Bronchial epithelial cell (primary cell): ENCODE results near the gene SNX25. TPM values are rescaled to one million over a fixed set of nuclear protein-coding genes. Genes with fewer than 3 reads are reported as not detected.

Source experiments
- DNase-seq: peaks from one replicate; pipeline ENCODE4 v3.0.0-alpha.2; 2010; ENCODE audit warnings: low read depth
- FAIRE-seq: peaks from 2 replicates; lab custom pipeline; 2011; peaks lifted over from hg19 to GRCh38; lab: Jason Lieb, UNC
- H3K27me3 ChIP-seq: 2 replicates; pipeline ENCODE4 v1.5.1; 2011; ENCODE audit warnings: low read length; ENCODE audit not compliant: control insufficient read depth, insufficient read depth
- H3K36me3 ChIP-seq: 2 replicates; pipeline ENCODE4 v1.5.1; 2011; ENCODE audit warnings: low read length; ENCODE audit not compliant: control insufficient read depth, insufficient read depth
- H3K4me3 ChIP-seq: 2 replicates; pipeline ENCODE4 v1.5.1; 2011; ENCODE audit warnings: mild to moderate bottlenecking, low read depth, low read length, control low read depth
- CTCF ChIP-seq: IDR thresholded peaks from 2 replicates; pipeline ENCODE4 v1.5.1; 2011; ENCODE audit warnings: mild to moderate bottlenecking, moderate library complexity, low read length, control low read depth, inconsistent platforms; ENCODE audit not compliant: insufficient read depth, severe bottlenecking
- total RNA-seq: library from RNA; depleted of rRNA; stranded (reverse); fragments of >200 nt; gene quantifications from 2 replicates; pipeline ENCODE4 v1.2.1, GENCODE V29; 2014

Gene SNX25
- total RNA-seq, 1 donor from 2014 or later, result 18.4 TPM

GRCh38 chr4:185215261-185215660 is 5.9 kb downstream of the SNX25 start:
- no peak for TF ChIP-seq CTCF
- DNase-seq (no peak), FAIRE-seq (no peak)
- no peaks in the 10 kb centered on the region for H3K36me3 ChIP-seq
- H3K4me3 ChIP-seq, result no peak overlapping the region
- no peaks in the 10 kb centered on the region for H3K27me3 ChIP-seq

GRCh38 chr4:185217408-185217975 is 8.1 kb downstream of the SNX25 start:
- Histone ChIP-seq H3K36me3 (no peaks in the 10 kb centered on the region), H3K27me3 (no peaks in the 10 kb centered on the region), H3K4me3 (no peak overlapping the region)
- no peak for TF ChIP-seq CTCF
- FAIRE-seq (no peak), DNase-seq (no peak)

- FAIRE-seq, result no peak
- Histone ChIP-seq H3K27me3 (no peaks in the 10 kb centered on the region), H3K4me3 (no peak overlapping the region), H3K36me3 (no peaks in the 10 kb centered on the region)
- no peak for TF ChIP-seq CTCF
- DNase-seq, result no peak
Observed at GRCh38 chr4:185218312-185218711, 8.9 kb downstream of the SNX25 start.

GRCh38 chr4:185219551-185220344 is 10.3 kb downstream of the SNX25 start:
- DNase-seq (no peak), FAIRE-seq (no peak)
- TF ChIP-seq CTCF, result no peak
- no peaks in the 10 kb centered on the region for H3K36me3 ChIP-seq
- H3K27me3 ChIP-seq, result no peaks in the 10 kb centered on the region
- H3K4me3 ChIP-seq, result no peak overlapping the region

- DNase-seq (no peak), FAIRE-seq (no peak)
- H3K27me3 ChIP-seq, result no peaks in the 10 kb centered on the region
- H3K36me3 ChIP-seq, result no peaks in the 10 kb centered on the region
- no peak for TF ChIP-seq CTCF
- no peak overlapping the region for H3K4me3 ChIP-seq
Observed at GRCh38 chr4:185221491-185221890, 12.1 kb downstream of the SNX25 start.
